Suppressor macrophage treated with lipopolysaccharide for 1 hour (primary cell): Measurements from ENCODE around the gene PHF14.

Experiments
- DNase-seq, 3 donors: peaks; one replicate each; pipeline ENCODE4 v3.0.0-alpha.2; 2020 to 2022

PHF14 gene

GRCh38 chr7:11213266-11213665 lies 239.6 kb downstream of the PHF14 start:
- DNase-seq: no peak

GRCh38 chr7:11216276-11216675 lies 242.6 kb downstream of the PHF14 start:
- DNase-seq: no peak

GRCh38 chr7:11217848-11218565 lies 244.3 kb downstream of the PHF14 start:
- no peak for DNase-seq
